ENCODE data around the gene FRMD1. TPM values are rescaled to one million over a fixed set of nuclear protein-coding genes. Genes with fewer than 3 reads are reported as not detected.

The FRMD1 gene
- total and polyA plus RNA-seq, 10 of the 15 experiments (the other 5 are each of a cell fraction or from before 2014, with no cell fraction given): not detected

DNA sequence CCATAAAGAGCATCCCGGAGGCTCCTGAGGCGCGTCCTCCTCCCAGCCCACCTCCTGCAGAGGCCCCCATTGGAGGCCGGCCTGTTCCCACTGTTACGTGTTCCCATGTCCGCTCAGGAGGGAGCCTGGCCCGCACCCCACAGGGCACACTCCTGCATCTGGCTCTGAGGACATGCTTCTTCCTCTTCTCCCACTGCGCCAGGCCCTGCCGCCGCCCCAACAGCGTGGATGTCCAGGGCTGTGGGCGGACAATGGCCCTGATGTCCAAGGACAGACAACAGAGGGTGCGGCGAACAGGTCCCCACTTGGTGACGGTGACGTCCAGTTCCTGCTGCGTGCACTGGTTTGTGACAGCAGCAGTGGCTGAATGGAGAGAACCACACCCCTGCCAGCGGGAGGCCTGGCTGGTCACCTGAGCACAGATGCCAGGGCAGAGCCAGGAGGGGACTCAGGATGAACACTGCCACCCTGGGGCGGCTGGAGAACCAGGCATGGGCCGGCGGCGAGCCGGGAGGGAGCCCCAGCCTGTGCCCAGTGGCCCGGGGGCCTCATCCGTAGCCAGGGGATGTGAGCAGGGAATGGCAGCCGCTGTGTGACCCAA is 26.6 kb downstream of the FRMD1 start:
- WGBS (ENCODE audit: insufficient coverage, insufficient replicate concordance, low lambda C conversion rate, missing lambda C conversion rate): 50% methylated on average over 23 of the region's 26 CpGs
- no peak for FAIRE-seq

More for the DNA sequence above, 26.6 kb downstream of the FRMD1 start:
- H4K20me1 ChIP-seq (ENCODE audit: control insufficient read depth, insufficient read depth): no peaks in the 10 kb centered on the region
- CTCF ChIA-PET: no interaction called here
- no peaks in the 10 kb centered on the region for H3K36me3 ChIP-seq (ENCODE audit: control insufficient read depth in 2 of 2, insufficient read depth in 2 of 2, low read length in 1 of 2)
- no peaks in the 10 kb centered on the region for H3K4me1 ChIP-seq (ENCODE audit: control insufficient read depth, insufficient read depth, low read length)
- intact Hi-C loops (cut with micrococcal nuclease; ENCODE audit: unreplicated experiment): no loop called here
- no peak for TF ChIP-seq NFIC (IDR thresholded peaks at IDR 0.05; ENCODE audit: low read depth, low read length)
- no peak for TF ChIP-seq SUPT20H (IDR thresholded peaks at IDR 0.05; ENCODE audit: borderline replicate concordance, control insufficient read depth, low read depth, low read length)
- TF ChIP-seq HDAC6 (IDR thresholded peaks at IDR 0.05; ENCODE audit: unreplicated experiment): no peak
- no peak for TF ChIP-seq BHLHE40 (IDR thresholded peaks at IDR 0.05; ENCODE audit: borderline replicate concordance in 1 of 2, low read depth in 2 of 2, low read length in 1 of 2)
- no peak for TF ChIP-seq CBFB (IDR thresholded peaks at IDR 0.05; ENCODE audit: low read depth)
- no peak for TF ChIP-seq SREBF2 (IDR thresholded peaks at IDR 0.05; ENCODE audit: low read length)
- no peak for TF ChIP-seq CHD4 (IDR thresholded peaks at IDR 0.05)
- TF ChIP-seq FOXM1 (IDR thresholded peaks at IDR 0.05; ENCODE audit: low read depth, low read length): no peak
- TF ChIP-seq, protein P1, sequence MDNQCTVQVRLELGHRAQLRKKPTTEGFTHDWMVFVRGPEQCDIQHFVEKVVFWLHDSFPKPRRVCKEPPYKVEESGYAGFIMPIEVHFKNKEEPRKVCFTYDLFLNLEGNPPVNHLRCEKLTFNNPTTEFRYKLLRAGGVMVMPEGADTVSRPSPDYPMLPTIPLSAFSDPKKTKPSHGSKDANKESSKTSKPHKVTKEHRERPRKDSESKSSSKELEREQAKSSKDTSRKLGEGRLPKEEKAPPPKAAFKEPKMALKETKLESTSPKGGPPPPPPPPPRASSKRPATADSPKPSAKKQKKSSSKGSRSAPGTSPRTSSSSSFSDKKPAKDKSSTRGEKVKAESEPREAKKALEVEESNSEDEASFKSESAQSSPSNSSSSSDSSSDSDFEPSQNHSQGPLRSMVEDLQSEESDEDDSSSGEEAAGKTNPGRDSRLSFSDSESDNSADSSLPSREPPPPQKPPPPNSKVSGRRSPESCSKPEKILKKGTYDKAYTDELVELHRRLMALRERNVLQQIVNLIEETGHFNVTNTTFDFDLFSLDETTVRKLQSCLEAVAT (IDR thresholded peaks at IDR 0.05): no peak
- no peak for TF ChIP-seq ZSCAN29 (IDR thresholded peaks at IDR 0.05)
- no peak for TF ChIP-seq ZNF274 (IDR thresholded peaks at IDR 0.05; ENCODE audit: insufficient read depth, insufficient read length)
- no peak for TF ChIP-seq EZH2 (IDR thresholded peaks at IDR 0.05; ENCODE audit: borderline replicate concordance, control insufficient read depth, low read depth, low read length)
- no peak for TF ChIP-seq NR2C1 (IDR thresholded peaks at IDR 0.05)
- TF ChIP-seq, protein P2, sequence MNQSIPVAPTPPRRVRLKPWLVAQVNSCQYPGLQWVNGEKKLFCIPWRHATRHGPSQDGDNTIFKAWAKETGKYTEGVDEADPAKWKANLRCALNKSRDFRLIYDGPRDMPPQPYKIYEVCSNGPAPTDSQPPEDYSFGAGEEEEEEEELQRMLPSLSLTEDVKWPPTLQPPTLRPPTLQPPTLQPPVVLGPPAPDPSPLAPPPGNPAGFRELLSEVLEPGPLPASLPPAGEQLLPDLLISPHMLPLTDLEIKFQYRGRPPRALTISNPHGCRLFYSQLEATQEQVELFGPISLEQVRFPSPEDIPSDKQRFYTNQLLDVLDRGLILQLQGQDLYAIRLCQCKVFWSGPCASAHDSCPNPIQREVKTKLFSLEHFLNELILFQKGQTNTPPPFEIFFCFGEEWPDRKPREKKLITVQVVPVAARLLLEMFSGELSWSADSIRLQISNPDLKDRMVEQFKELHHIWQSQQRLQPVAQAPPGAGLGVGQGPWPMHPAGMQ (IDR thresholded peaks at IDR 0.05; ENCODE audit: borderline replicate concordance): no peak
- no peak for TF ChIP-seq FOS (IDR thresholded peaks at IDR 0.05; ENCODE audit: borderline replicate concordance, extremely low read depth, insufficient read length)
- TF ChIP-seq LARP7 (IDR thresholded peaks at IDR 0.05): no peak
- TF ChIP-seq TBL1XR1 (IDR thresholded peaks at IDR 0.05; ENCODE audit: low read depth, low read length): no peak
- BruUV-seq (replicated peaks): no TSS peak
- in situ Hi-C loops (cut with MboI): no loop called here
- no peak overlapping the region for H2AFZ ChIP-seq (ENCODE audit: control insufficient read depth, low read depth, low read length)
- RAD21 ChIA-PET (ENCODE audit: unreplicated experiment): no interaction called here
- H3K9ac ChIP-seq (ENCODE audit: control insufficient read depth, insufficient read depth, low read length): no peak overlapping the region
- POLR2A ChIA-PET: no interaction called here
- no peak for DNase-seq (ENCODE audit: low read depth, low spot score)
- no peak overlapping the region for H3K4me3 ChIP-seq
- H3K27me3 ChIP-seq (replicated peaks in 1 of 2; ENCODE audit: control insufficient read depth in 2 of 2, insufficient read depth in 2 of 2, low read length in 1 of 2): no peaks in the 10 kb centered on the region; a peak in 1 of 4 replicates
- no peak overlapping the region for H3K4me2 ChIP-seq (ENCODE audit: control insufficient read depth, insufficient read depth)
- ATAC-seq: no peak
- no peaks in the 10 kb centered on the region for H3K9me3 ChIP-seq (replicated peaks; ENCODE audit: control insufficient read depth, insufficient read depth, low read length)
- SMC1A ChIA-PET (ENCODE audit: uncharacterized antibody, unreplicated experiment): no interaction called here
- no peaks in the 10 kb centered on the region for H3K79me2 ChIP-seq (ENCODE audit: control insufficient read depth, insufficient read depth, low read length)
- no peak overlapping the region for H3K27ac ChIP-seq (ENCODE audit: control insufficient read depth, insufficient read depth)
